HG03442 (cell line): ENCODE results near the gene PACC1.
A peak's percentile ranks its signal among the peaks of the same experiment; 100 is the strongest.

Source experiments
- ATAC-seq: cut with Tn5 transposase; IDR thresholded peaks from one replicate; pipeline ENCODE4 v1.9.1; 2021; ENCODE audit warnings: mild to moderate bottlenecking, moderate library complexity; ENCODE audit not compliant: unreplicated experiment

PACC1 gene

GRCh38 chr1:212438831-212439237 lies 24.1 kb upstream of the PACC1 start:
- no peak for ATAC-seq

- ATAC-seq, result no peak
Observed at GRCh38 chr1:212437179-212437798, 22.6 kb upstream of the PACC1 start.

- ATAC-seq, result no peak
Observed at GRCh38 chr1:212434992-212435391, 20.3 kb upstream of the PACC1 start.

GRCh38 chr1:212433577-212434462 lies 19.1 kb upstream of the PACC1 start:
- no peak for ATAC-seq

- peak; percentile 98 for ATAC-seq
Observed at GRCh38 chr1:212432661-212433576, 18.2 kb upstream of the PACC1 start, which contains the start of gene NENF. Gene NENF, plus strand, starts transcription at chr1:212432920. Its CDS starts 24 bp downstream, at chr1:212432944.

- ATAC-seq, result no peak
Observed at GRCh38 chr1:212432272-212432660, 17.6 kb upstream of the PACC1 start.

- no peak for ATAC-seq
Observed at GRCh38 chr1:212431644-212432043, 17.0 kb upstream of the PACC1 start.

- ATAC-seq, result no peak
Observed at GRCh38 chr1:212430955-212431394, 16.3 kb upstream of the PACC1 start.

- ATAC-seq, result no peak
Observed at GRCh38 chr1:212430416-212430815, 15.7 kb upstream of the PACC1 start.

GRCh38 chr1:212428496-212428895 lies 13.8 kb upstream of the PACC1 start:
- no peak for ATAC-seq

GRCh38 chr1:212423879-212424278 lies 9.2 kb upstream of the PACC1 start:
- ATAC-seq, result no peak

GRCh38 chr1:212421165-212421564 lies 6.5 kb upstream of the PACC1 start:
- ATAC-seq, result no peak

- ATAC-seq, result no peak
Observed at GRCh38 chr1:212415107-212415841, 588 bp upstream of the PACC1 start.

GRCh38 chr1:212413902-212414327 lies 771 bp downstream of the PACC1 start:
- ATAC-seq, result peak; percentile 3

GRCh38 chr1:212412374-212412773 lies 2.3 kb downstream of the PACC1 start:
- no peak for ATAC-seq

GRCh38 chr1:212410231-212410820 lies 4.4 kb downstream of the PACC1 start:
- no peak for ATAC-seq

GRCh38 chr1:212402666-212403321 lies 11.9 kb downstream of the PACC1 start:
- no peak for ATAC-seq

- ATAC-seq, result no peak
Observed at GRCh38 chr1:212401838-212402582, 12.7 kb downstream of the PACC1 start.

- ATAC-seq, result no peak
Observed at GRCh38 chr1:212401042-212401441, 13.6 kb downstream of the PACC1 start.
